ENCODE data around the gene GRB2. TPM values are rescaled to one million over a fixed set of nuclear protein-coding genes. Genes with fewer than 3 reads are reported as not detected.

GRB2 gene
- total and polyA plus RNA-seq, 2 experiments from 2014 or later, result 89.0 to 112 TPM

DNA sequence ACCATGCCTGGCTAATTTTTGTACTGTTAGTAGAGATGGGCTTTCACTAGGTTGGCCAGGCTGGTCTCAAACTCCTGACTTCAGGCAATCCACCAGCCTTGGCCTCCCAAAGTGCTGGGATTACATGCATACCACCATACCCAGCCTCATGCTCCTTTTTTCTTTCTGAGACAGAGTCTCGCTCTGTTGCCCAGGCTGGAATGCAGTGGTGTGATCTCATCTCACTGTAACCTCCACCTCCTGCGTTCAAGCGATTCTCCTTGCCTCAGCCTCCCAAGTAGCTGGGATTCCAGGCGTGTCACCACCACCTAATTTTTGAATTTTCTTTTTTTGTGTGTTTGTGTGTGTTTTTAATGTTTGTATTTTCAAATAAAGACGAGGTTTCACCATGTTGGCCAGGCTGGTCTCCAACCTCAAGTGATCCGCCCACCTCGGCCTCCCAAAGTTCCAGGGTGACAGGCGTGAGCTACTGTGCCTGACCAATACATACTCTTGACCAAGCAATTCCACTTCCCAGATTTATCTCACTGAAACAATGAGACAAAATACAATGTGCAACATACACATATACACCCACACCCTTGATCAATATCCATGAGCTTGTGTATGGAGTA lies 5.0 kb downstream of the GRB2 start:
- Histone ChIP-seq H3K36me3 (ENCODE audit: insufficient read depth) (no peaks in the 10 kb centered on the region), H2AFZ (no peak overlapping the region), H3K79me2 (replicated peaks; ENCODE audit: insufficient read depth) (peaks cover 98% of the 10 kb centered on the region), H3K4me2 (no peak overlapping the region), H3K4me3 (no peak overlapping the region), H3K9me2 (ENCODE audit: insufficient read depth) (no peaks in the 10 kb centered on the region), H3K27me3 (ENCODE audit: insufficient read depth) (no peaks in the 10 kb centered on the region), H3K27ac (ENCODE audit: low read depth) (no peak overlapping the region), H4K20me1 (replicated peaks; ENCODE audit: insufficient read depth) (peaks cover 46% of the 10 kb centered on the region), H3K4me1 (ENCODE audit: insufficient read depth) (peaks cover 7% of the 10 kb centered on the region; the same call in 1 of the 2 replicates), H3F3A (replicated peaks; ENCODE audit: low read depth) (0 out of 2 replicates have a peak, but pooled peaks cover 9% of the 10 kb centered on the region)
- Mint-ChIP-seq H3K4me1 (peaks cover 13% of the 10 kb centered on the region; the same call in 2 of the 3 replicates), H3K27me3 (ENCODE audit: insufficient read depth, low read depth, poor library complexity) (peaks cover 9% of the 10 kb centered on the region), H3K4me3 (no peak overlapping the region), H3K9me3 (no peaks in the 10 kb centered on the region), H3K27ac (no peak overlapping the region), H3K36me3 (ENCODE audit: low read depth) (peaks cover 4% of the 10 kb centered on the region; the same call in 1 of the 3 replicates)
- TF ChIP-seq, protein P1, sequence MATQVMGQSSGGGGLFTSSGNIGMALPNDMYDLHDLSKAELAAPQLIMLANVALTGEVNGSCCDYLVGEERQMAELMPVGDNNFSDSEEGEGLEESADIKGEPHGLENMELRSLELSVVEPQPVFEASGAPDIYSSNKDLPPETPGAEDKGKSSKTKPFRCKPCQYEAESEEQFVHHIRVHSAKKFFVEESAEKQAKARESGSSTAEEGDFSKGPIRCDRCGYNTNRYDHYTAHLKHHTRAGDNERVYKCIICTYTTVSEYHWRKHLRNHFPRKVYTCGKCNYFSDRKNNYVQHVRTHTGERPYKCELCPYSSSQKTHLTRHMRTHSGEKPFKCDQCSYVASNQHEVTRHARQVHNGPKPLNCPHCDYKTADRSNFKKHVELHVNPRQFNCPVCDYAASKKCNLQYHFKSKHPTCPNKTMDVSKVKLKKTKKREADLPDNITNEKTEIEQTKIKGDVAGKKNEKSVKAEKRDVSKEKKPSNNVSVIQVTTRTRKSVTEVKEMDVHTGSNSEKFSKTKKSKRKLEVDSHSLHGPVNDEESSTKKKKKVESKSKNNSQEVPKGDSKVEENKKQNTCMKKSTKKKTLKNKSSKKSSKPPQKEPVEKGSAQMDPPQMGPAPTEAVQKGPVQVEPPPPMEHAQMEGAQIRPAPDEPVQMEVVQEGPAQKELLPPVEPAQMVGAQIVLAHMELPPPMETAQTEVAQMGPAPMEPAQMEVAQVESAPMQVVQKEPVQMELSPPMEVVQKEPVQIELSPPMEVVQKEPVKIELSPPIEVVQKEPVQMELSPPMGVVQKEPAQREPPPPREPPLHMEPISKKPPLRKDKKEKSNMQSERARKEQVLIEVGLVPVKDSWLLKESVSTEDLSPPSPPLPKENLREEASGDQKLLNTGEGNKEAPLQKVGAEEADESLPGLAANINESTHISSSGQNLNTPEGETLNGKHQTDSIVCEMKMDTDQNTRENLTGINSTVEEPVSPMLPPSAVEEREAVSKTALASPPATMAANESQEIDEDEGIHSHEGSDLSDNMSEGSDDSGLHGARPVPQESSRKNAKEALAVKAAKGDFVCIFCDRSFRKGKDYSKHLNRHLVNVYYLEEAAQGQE (IDR thresholded peaks at IDR 0.05; ENCODE audit: unreplicated experiment), result no peak
- TF ChIP-seq ZNF114 (CRISPR knock-in tag; IDR thresholded peaks at IDR 0.05), result no peak
- TF ChIP-seq EZH2 (IDR thresholded peaks at IDR 0.05; ENCODE audit: low read depth, unreplicated experiment), result no peak
- TF ChIP-seq, protein P2, sequence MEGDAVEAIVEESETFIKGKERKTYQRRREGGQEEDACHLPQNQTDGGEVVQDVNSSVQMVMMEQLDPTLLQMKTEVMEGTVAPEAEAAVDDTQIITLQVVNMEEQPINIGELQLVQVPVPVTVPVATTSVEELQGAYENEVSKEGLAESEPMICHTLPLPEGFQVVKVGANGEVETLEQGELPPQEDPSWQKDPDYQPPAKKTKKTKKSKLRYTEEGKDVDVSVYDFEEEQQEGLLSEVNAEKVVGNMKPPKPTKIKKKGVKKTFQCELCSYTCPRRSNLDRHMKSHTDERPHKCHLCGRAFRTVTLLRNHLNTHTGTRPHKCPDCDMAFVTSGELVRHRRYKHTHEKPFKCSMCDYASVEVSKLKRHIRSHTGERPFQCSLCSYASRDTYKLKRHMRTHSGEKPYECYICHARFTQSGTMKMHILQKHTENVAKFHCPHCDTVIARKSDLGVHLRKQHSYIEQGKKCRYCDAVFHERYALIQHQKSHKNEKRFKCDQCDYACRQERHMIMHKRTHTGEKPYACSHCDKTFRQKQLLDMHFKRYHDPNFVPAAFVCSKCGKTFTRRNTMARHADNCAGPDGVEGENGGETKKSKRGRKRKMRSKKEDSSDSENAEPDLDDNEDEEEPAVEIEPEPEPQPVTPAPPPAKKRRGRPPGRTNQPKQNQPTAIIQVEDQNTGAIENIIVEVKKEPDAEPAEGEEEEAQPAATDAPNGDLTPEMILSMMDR (conservative IDR thresholded peaks at IDR 0.05; ENCODE audit: low read depth in 2 of 2), result no peak
- TF ChIP-seq CREB1 (CRISPR knock-in tag; IDR thresholded peaks at IDR 0.05; ENCODE audit: low read depth), result no peak
- no peak for TF ChIP-seq POLR2AphosphoS5 (IDR thresholded peaks at IDR 0.05; ENCODE audit: low read depth)
- TF ChIP-seq, protein P3, sequence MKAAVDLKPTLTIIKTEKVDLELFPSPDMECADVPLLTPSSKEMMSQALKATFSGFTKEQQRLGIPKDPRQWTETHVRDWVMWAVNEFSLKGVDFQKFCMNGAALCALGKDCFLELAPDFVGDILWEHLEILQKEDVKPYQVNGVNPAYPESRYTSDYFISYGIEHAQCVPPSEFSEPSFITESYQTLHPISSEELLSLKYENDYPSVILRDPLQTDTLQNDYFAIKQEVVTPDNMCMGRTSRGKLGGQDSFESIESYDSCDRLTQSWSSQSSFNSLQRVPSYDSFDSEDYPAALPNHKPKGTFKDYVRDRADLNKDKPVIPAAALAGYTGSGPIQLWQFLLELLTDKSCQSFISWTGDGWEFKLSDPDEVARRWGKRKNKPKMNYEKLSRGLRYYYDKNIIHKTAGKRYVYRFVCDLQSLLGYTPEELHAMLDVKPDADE (IDR thresholded peaks at IDR 0.05), result no peak
- TF ChIP-seq, protein P4, sequence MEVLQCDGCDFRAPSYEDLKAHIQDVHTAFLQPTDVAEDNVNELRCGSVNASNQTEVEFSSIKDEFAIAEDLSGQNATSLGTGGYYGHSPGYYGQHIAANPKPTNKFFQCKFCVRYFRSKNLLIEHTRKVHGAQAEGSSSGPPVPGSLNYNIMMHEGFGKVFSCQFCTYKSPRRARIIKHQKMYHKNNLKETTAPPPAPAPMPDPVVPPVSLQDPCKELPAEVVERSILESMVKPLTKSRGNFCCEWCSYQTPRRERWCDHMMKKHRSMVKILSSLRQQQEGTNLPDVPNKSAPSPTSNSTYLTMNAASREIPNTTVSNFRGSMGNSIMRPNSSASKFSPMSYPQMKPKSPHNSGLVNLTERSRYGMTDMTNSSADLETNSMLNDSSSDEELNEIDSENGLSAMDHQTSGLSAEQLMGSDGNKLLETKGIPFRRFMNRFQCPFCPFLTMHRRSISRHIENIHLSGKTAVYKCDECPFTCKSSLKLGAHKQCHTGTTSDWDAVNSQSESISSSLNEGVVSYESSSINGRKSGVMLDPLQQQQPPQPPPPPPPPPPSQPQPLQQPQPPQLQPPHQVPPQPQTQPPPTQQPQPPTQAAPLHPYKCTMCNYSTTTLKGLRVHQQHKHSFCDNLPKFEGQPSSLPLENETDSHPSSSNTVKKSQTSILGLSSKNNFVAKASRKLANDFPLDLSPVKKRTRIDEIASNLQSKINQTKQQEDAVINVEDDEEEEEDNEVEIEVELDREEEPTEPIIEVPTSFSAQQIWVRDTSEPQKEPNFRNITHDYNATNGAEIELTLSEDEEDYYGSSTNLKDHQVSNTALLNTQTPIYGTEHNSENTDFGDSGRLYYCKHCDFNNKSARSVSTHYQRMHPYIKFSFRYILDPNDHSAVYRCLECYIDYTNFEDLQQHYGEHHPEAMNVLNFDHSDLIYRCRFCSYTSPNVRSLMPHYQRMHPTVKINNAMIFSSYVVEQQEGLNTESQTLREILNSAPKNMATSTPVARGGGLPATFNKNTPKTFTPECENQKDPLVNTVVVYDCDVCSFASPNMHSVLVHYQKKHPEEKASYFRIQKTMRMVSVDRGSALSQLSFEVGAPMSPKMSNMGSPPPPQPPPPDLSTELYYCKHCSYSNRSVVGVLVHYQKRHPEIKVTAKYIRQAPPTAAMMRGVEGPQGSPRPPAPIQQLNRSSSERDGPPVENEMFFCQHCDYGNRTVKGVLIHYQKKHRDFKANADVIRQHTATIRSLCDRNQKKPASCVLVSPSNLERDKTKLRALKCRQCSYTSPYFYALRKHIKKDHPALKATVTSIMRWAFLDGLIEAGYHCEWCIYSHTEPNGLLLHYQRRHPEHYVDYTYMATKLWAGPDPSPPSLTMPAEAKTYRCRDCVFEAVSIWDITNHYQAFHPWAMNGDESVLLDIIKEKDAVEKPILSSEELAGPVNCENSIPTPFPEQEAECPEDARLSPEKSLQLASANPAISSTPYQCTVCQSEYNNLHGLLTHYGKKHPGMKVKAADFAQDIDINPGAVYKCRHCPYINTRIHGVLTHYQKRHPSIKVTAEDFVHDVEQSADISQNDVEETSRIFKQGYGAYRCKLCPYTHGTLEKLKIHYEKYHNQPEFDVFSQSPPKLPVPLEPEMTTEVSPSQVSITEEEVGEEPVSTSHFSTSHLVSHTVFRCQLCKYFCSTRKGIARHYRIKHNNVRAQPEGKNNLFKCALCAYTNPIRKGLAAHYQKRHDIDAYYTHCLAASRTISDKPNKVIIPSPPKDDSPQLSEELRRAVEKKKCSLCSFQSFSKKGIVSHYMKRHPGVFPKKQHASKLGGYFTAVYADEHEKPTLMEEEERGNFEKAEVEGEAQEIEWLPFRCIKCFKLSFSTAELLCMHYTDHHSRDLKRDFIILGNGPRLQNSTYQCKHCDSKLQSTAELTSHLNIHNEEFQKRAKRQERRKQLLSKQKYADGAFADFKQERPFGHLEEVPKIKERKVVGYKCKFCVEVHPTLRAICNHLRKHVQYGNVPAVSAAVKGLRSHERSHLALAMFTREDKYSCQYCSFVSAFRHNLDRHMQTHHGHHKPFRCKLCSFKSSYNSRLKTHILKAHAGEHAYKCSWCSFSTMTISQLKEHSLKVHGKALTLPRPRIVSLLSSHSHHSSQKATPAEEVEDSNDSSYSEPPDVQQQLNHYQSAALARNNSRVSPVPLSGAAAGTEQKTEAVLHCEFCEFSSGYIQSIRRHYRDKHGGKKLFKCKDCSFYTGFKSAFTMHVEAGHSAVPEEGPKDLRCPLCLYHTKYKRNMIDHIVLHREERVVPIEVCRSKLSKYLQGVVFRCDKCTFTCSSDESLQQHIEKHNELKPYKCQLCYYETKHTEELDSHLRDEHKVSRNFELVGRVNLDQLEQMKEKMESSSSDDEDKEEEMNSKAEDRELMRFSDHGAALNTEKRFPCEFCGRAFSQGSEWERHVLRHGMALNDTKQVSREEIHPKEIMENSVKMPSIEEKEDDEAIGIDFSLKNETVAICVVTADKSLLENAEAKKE (CRISPR knock-in tag; IDR thresholded peaks at IDR 0.05), result no peak
- DNase-seq (ENCODE audit: low spot score) (no peak), ATAC-seq (no peak)

Measured in GM23338 (cell line).